GM10266 (cell line): ENCODE results near the gene SPATA33.

Experiments used
- DNase-seq: peaks from one replicate; pipeline ENCODE4 v3.0.0; 2012; ENCODE audit errors: extremely low spot score
- CTCF ChIP-seq: IDR thresholded peaks from 2 replicates; pipeline ENCODE4 v1.5.1; 2012; ENCODE audit warnings: mild to moderate bottlenecking, low read depth; ENCODE audit not compliant: control insufficient read depth, insufficient read depth; ENCODE audit errors: missing control alignments

Gene SPATA33

GRCh38 chr16:89707695-89708094, 50.1 kb downstream of the SPATA33 start:
- no peak for DNase-seq
- no peak for TF ChIP-seq CTCF

DNA sequence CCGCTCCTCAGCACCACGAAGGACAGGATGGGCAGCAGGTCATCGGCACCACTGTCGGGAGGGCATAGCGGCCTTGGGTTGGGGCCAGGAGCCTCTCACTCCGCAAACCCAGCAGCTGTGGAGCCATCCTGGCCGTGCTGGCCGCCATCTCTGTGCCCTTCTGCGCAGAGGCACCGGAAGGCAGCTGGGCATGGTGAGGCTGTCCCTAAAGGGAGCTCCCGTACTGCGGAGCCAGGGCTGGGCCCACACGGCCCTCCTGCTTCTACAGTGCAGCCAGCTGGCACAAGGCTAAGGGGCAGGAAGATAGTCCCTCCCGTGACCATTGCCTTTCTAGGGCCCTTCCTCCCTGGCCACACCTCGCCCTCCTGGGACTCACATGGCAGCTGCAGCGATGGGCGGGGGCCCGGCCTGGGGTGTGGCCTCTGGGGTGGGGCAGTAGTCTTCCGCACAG, 50.9 kb downstream of the SPATA33 start:
- no peak for DNase-seq
- TF ChIP-seq CTCF, result no peak

- no peak for DNase-seq
- TF ChIP-seq CTCF, result no peak
Measured at GRCh38 chr16:89709166-89709565, 51.5 kb downstream of the SPATA33 start.

DNA sequence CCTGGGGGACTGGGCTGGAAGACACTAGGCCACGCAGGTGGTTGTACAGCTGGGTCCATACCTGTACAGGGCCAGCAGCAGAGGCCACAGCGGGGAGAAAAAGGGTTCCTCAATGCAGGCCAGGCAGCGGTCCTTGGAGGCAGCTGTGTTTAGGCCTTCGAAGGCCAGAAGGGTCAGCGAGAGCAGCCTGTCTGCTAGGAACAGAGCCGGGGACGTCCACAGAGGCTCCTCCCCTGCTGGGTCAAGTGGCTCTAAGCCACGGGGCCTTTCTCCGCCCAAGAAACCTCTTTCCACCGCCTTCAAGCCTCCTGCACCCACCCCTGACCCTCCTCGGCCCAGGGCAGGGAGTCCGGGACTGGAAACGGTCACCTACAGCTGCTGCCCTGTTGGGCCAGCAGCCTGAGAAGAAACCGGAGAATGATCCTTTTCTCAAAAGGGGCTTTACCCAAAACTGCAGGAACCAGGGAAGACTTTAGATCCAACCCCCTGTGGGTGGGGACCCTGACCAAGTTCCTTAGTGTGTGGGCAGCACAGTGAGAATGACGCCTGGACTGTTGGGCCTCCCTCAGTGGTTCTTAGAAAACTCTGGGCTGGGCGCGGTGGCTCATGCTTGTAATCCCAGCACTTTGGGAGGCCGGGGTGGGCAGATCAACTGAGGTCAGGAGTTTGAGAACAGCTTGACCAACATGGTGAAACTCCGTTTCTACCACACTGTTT, 52.2 kb downstream of the SPATA33 start:
- DNase-seq, result no peak
- no peak for TF ChIP-seq CTCF

DNA sequence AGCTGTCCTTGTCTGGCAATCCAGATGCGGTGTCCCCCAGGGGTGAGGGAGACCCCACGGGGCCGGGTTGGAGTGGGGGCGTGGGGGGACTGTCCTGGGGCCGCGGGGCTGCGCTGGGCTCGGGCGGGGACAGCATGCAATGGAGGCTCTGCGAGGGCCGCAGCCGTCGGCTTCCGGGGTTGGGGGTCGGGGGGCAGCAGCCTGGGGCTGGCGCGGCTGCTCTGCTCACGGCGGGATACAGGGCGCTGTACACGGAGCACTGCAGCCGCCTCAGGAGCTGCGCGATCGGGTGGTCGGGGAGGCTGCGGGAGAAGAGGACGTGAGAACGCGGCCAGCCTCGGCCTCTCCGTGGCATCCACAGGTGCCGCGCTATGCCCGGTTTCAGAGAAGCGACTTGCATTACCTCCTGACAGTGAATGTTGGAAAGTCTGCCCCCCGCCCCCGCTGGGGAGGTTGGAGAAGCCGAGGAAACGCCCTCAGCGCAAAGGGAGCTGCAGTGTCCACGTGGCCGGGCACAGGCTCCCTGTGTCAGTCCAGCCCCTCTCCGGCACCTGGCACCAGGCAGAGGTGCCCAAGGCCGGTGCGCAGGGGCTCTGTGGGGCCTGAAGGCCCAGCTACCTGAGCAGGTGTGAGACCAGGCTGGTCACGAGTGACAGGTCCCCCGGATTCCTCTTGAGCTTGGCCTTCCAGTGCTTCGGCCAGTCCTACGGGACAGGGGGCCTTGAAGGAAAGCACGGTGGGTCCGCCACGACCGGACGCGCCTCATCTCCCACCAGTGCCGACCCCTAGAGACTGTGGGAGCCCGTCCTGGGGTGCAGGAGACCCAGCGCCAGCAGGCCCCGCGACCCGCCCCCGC, 53.3 kb downstream of the SPATA33 start:
- TF ChIP-seq CTCF, result no peak
- no peak for DNase-seq

DNA sequence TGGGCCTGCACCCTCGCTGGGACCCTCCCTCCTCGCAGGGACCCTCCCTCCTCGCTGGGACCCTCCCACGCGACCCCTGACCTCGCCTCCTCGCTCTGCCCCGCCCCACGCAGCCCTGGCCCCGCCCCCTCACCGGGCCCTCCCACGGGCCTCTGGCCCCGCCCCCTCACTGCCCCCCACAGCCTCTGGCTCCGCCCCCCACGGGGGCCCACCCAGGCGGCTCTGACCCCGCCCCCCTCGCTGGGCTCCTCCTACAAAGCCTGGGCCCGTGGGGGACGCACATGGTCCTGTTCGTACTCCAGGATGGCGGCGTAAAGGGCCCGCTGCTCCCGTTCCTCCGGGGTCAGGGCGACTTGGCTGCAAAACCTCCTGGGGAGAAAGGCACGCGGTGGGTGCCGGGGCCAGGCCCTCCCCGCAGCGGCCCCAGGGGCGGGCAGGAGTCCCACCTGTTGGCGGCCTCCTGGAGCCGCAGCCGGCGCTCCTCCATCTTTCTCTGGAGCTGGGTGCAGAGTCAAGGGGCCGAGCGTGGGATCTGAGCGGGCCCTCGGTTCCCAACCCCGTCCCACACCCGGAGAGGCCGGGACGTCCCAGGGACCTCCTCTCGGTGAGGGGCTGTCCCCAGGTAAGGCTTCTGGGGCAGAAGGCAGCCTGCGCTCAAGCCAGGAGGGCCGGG, 54.1 kb downstream of the SPATA33 start:
- no peak for TF ChIP-seq CTCF
- peak; percentile 99 for DNase-seq
